GM12892 (cell line): ENCODE results near the gene JAG2.

Source experiments
- POLR2AphosphoS5 ChIP-seq: IDR thresholded peaks from 2 replicates; pipeline ENCODE4 v1.6.1; 2011; ENCODE audit warnings: low read depth, low read length, control low read depth
- TAF1 ChIP-seq: IDR thresholded peaks from 2 replicates; pipeline ENCODE4 v1.6.1; 2011; ENCODE audit warnings: low read depth, mild to moderate bottlenecking, control low read depth, low read length, borderline replicate concordance

DNA sequence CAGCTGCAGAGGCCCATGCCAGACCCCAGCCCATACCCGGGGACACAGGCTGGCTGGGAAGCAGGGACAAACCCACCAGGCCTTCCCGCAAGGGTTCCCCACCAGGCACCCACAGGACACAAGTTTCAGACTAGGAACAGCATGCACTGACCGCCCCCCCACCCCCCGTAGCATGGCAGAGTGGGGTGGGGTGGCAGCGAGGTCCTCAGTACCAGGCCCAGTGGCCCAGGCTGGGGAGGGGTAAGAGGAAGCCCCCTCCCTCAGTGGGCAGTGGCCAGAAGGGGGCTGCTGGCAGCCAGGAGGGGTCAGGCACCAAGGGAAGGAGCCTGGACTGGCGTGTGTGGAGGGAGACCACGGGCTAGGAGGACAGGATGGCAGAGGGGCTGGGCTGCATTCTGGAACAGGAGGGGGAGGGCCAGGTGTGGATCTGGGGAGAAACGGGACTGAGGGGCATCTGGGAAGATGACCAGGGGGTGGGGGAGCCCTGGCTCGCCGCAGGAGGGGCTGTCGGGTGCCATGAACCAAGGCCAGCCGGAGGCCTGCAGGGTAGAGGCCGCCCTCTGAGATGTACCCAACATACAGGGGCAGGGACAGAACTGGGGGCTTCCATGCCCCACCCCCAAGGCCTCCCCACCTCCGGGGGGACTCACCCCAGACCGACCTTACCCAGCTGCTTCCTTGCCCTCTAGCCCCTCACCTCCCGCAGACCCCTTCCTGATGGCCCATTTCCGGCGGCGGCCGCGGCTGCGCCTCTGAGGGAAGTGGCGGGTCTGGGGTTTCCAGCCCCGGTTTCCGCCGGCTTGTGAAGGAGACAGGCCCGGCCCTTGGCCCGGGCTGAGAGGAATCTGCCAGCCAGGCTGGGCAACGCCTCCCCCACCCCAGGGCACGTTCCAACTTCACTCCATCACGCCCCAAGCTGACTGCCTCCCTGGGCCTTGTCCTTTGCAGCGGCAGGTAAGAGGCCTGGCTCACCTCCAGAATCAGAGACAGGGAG, 5.6 kb upstream of the JAG2 start:
- TF ChIP-seq TAF1 (no peak), POLR2AphosphoS5 (no peak)
